IMR-90 (cell line): Measurements from ENCODE around the gene FTO.

Experiments used
- MXI1 ChIP-seq: IDR thresholded peaks from 2 replicates; pipeline ENCODE4 v1.6.1; 2012; ENCODE audit warnings: low read depth, mild to moderate bottlenecking, low read length, moderate library complexity, borderline replicate concordance
- NFE2L2 ChIP-seq: fragments of 150-350 bp; IDR thresholded peaks from 2 replicates; pipeline ENCODE4 v1.6.1; 2016; ENCODE audit warnings: low read depth, mild to moderate bottlenecking, low read length
- POLR2A ChIP-seq: IDR thresholded peaks from 2 replicates; pipeline ENCODE4 v1.6.1; 2012; ENCODE audit warnings: mild to moderate bottlenecking, low read depth, low read length
- RFX5 ChIP-seq: IDR thresholded peaks from 2 replicates; pipeline ENCODE4 v1.8.0; 2012; ENCODE audit warnings: low read depth, mild to moderate bottlenecking, low read length, moderate library complexity
- TF ChIP-seq, protein P1 (sequence below): conservative IDR thresholded peaks from 2 replicates; pipeline ENCODE4 v1.5.1; 2012; ENCODE audit warnings: mild to moderate bottlenecking, low read depth, low read length, improper control_type of control experiment

DNA sequence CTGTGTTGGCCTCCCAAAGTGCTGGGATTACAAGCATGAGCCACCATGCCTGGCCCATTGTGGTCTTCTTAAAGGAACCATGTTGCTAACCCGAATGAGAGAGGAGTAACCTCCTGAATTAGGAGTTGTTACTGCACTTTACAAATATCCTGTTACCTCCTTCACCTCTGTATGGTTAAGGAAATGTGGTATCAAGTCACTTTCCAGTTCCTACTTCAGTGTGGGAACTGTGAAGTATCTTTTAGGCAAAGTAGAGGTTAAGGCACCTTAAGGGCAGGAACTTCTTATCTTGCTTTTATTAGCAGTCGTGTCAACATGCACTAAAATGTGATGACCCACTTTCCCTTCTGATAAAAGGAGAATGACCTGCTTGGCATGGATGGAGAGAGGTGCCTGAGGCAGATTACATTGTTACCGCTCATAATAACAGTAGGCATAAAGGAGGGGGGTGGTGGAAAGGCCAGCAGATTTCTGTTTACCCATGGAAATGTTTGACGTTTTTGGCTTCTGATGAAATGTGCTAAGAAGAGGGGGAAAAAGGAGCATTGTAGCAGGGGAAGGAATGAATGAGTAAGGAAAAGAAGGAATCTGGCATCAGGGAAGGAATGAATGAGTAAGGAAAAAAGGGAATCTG is 28.5 kb downstream of the FTO start:
- no peak for TF ChIP-seq MXI1
- TF ChIP-seq, protein P1, sequence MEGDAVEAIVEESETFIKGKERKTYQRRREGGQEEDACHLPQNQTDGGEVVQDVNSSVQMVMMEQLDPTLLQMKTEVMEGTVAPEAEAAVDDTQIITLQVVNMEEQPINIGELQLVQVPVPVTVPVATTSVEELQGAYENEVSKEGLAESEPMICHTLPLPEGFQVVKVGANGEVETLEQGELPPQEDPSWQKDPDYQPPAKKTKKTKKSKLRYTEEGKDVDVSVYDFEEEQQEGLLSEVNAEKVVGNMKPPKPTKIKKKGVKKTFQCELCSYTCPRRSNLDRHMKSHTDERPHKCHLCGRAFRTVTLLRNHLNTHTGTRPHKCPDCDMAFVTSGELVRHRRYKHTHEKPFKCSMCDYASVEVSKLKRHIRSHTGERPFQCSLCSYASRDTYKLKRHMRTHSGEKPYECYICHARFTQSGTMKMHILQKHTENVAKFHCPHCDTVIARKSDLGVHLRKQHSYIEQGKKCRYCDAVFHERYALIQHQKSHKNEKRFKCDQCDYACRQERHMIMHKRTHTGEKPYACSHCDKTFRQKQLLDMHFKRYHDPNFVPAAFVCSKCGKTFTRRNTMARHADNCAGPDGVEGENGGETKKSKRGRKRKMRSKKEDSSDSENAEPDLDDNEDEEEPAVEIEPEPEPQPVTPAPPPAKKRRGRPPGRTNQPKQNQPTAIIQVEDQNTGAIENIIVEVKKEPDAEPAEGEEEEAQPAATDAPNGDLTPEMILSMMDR = no peak
- no peak for TF ChIP-seq POLR2A
- no peak for TF ChIP-seq RFX5
- no peak for TF ChIP-seq NFE2L2
